ENCODE results near the gene SCUBE2. TPM values are rescaled to one million over a fixed set of nuclear protein-coding genes. Genes with fewer than 3 reads are reported as not detected.

SCUBE2 gene
- total RNA-seq, 4 donors from 2014 or later = 0.24 to 3.6 (median 2.3) TPM

- ATAC-seq = no peak
- H3K27me3 ChIP-seq = peaks cover 33 to 51% (median 35%) of the 10 kb centered on the region in 3 donors
- H3K4me1 ChIP-seq = peaks cover 10 to 12% of the 10 kb centered on the region in 2 donors
- TF ChIP-seq CTCF (IDR thresholded peaks at IDR 0.05 in 4 of 5, conservative IDR thresholded peaks at IDR 0.05 in 1 of 5) = no peak
- no peak for TF ChIP-seq POLR2A (IDR thresholded peaks at IDR 0.05)
- no peak overlapping the region for H3K4me3 ChIP-seq
- no peaks in the 10 kb centered on the region for H3K9me3 ChIP-seq
- H3K36me3 ChIP-seq = no peaks in the 10 kb centered on the region
- no peak for DNase-seq
- in situ Hi-C loops (cut with MboI; ENCODE audit: low sequenced_read_pairs in 4 of 4) = loop anchor here in 2 of 4 donors (25.0 kb wide), 1 partner anchor 486 kb away; no protein-coding TSS in a partner anchor
- H3K27ac ChIP-seq = no peak overlapping the region
- intact Hi-C loops (cut with DNase I; ENCODE audit: low total_unique reads) = no loop called here
Measured at GRCh38 chr11:9001736-9002135, 89.7 kb downstream of the SCUBE2 start.

DNA sequence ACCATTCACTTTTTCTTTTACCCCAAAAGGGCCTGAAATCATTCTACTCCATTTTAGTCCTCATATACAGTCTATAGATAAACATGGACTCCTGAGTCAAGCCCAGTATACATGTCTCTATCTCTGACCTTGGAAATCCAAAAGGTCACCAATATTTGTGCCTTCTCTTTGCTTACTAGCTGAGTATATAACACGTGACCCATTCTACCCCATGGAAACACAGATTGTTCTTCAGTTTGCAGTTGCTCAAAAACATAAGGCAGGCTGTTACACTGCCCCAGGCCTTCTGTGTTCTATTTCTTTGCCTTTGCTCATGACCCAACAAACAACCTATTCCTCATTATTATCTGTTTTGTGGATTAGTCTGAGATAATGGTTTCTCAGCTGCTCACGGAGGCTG lies 93.4 kb downstream of the SCUBE2 start:
- in situ Hi-C loops (cut with MboI; ENCODE audit: low sequenced_read_pairs in 4 of 4) (no loop called here), intact Hi-C loops (cut with DNase I; ENCODE audit: low total_unique reads) (no loop called here)
- Histone ChIP-seq H3K27ac (no peak overlapping the region), H3K27me3 (peaks cover 27 to 35% (median 28%) of the 10 kb centered on the region in 3 donors), H3K36me3 (no peaks in the 10 kb centered on the region), H3K9me3 (no peaks in the 10 kb centered on the region), H3K4me1 (peaks cover 4% of the 10 kb centered on the region in 2 donors), H3K4me3 (no peak overlapping the region)
- DNase-seq (no peak), ATAC-seq (no peak)
- TF ChIP-seq POLR2A (IDR thresholded peaks at IDR 0.05) (no peak), CTCF (IDR thresholded peaks at IDR 0.05 in 4 of 5, conservative IDR thresholded peaks at IDR 0.05 in 1 of 5) (no peak)

- ATAC-seq = no peak
- DNase-seq = no peak
- in situ Hi-C loops (cut with MboI; ENCODE audit: low sequenced_read_pairs in 4 of 4) = no loop called here
- Histone ChIP-seq H3K27me3 (peaks cover 21 to 29% (median 22%) of the 10 kb centered on the region in 3 donors), H3K4me1 (no peaks in the 10 kb centered on the region), H3K27ac (no peak overlapping the region), H3K4me3 (no peak overlapping the region), H3K9me3 (no peaks in the 10 kb centered on the region), H3K36me3 (no peaks in the 10 kb centered on the region)
- TF ChIP-seq POLR2A (IDR thresholded peaks at IDR 0.05) (no peak), CTCF (IDR thresholded peaks at IDR 0.05 in 4 of 5, conservative IDR thresholded peaks at IDR 0.05 in 1 of 5) (no peak)
- intact Hi-C loops (cut with DNase I; ENCODE audit: low total_unique reads) = no loop called here
Measured at GRCh38 chr11:8997451-8997850, 93.9 kb downstream of the SCUBE2 start.

DNA sequence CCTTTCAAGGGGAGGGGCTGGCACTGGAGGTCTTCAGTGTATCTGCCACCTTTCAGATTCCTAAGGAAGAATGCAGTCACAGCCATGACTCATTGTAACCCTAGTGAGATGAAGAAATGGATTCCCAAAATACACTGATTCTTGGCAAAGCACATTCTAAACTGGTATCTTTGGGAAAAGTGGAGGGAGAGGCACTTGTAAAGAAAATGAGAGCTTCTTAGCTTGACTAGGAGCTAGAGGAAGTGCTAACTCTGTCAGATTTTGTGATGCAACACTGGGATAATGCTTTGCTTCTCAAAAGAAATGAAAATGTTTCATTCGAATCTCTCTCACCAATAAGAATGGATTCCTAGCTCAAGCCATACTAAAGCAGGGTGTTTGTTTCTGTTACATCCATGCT lies 101.9 kb downstream of the SCUBE2 start:
- no peaks in the 10 kb centered on the region for H3K9me3 ChIP-seq
- H3K4me3 ChIP-seq = no peak overlapping the region
- peaks cover 0 to 2% (median 0%) of the 10 kb centered on the region in 3 donors for H3K27me3 ChIP-seq
- TF ChIP-seq POLR2A (IDR thresholded peaks at IDR 0.05) = no peak
- no peak for TF ChIP-seq CTCF (IDR thresholded peaks at IDR 0.05 in 4 of 5, conservative IDR thresholded peaks at IDR 0.05 in 1 of 5)
- intact Hi-C loops (cut with DNase I; ENCODE audit: low total_unique reads) = no loop called here
- DNase-seq (no peak), ATAC-seq (no peak)
- H3K36me3 ChIP-seq = no peaks in the 10 kb centered on the region
- H3K4me1 ChIP-seq = no peaks in the 10 kb centered on the region
- in situ Hi-C loops (cut with MboI; ENCODE audit: low sequenced_read_pairs in 4 of 4) = no loop called here
- no peak overlapping the region for H3K27ac ChIP-seq
